ENCODE results near the gene MBNL2.

MBNL2 gene

GRCh38 chr13:97212004-97212403 is 10.1 kb upstream of the MBNL2 start:
- DNase-seq, result no peak

GRCh38 chr13:97212601-97213040 is 9.5 kb upstream of the MBNL2 start:
- peak in 1 of 2 experiments; percentile 22 for DNase-seq

- DNase-seq, result no peak
Observed at GRCh38 chr13:97214921-97215320, 7.2 kb upstream of the MBNL2 start.

GRCh38 chr13:97215325-97215724 is 6.8 kb upstream of the MBNL2 start:
- no peak for DNase-seq

GRCh38 chr13:97219226-97219625 is 2.9 kb upstream of the MBNL2 start:
- DNase-seq, result no peak

- DNase-seq, result no peak
Observed at GRCh38 chr13:97220151-97220900, 1.8 kb upstream of the MBNL2 start.

- no peak for DNase-seq
Observed at GRCh38 chr13:97221046-97221445, 1.1 kb upstream of the MBNL2 start.

- DNase-seq, result no peak
Observed at GRCh38 chr13:97221466-97221865, 667 bp upstream of the MBNL2 start.

GRCh38 chr13:97223037-97223710 is 1.0 kb downstream of the MBNL2 start:
- DNase-seq, result peak; percentile 20 to 63

GRCh38 chr13:97223711-97224541 is 1.8 kb downstream of the MBNL2 start:
- DNase-seq, result peak; percentile 36 to 67

GRCh38 chr13:97224544-97225300 is 2.6 kb downstream of the MBNL2 start:
- peak; percentile 37 to 64 for DNase-seq

- DNase-seq, result peak in 1 of 2 experiments; percentile 13
Observed at GRCh38 chr13:97225533-97225932, 3.4 kb downstream of the MBNL2 start.

- DNase-seq, result peak in 1 of 2 experiments; percentile 13
Observed at GRCh38 chr13:97226013-97226412, 3.9 kb downstream of the MBNL2 start.

- DNase-seq, result no peak
Observed at GRCh38 chr13:97226788-97227627, 4.9 kb downstream of the MBNL2 start.

GRCh38 chr13:97228850-97229521 is 6.9 kb downstream of the MBNL2 start:
- DNase-seq, result no peak

GRCh38 chr13:97229699-97230098 is 7.6 kb downstream of the MBNL2 start:
- DNase-seq, result no peak

- no peak for DNase-seq
Observed at GRCh38 chr13:97231118-97231828, 9.1 kb downstream of the MBNL2 start.

GRCh38 chr13:97231829-97232196 is 9.7 kb downstream of the MBNL2 start:
- DNase-seq, result no peak

GRCh38 chr13:97233499-97233898 is 11.4 kb downstream of the MBNL2 start:
- no peak for DNase-seq

- no peak for DNase-seq
Observed at GRCh38 chr13:97234236-97234635, 12.1 kb downstream of the MBNL2 start.

GRCh38 chr13:97234742-97235141 is 12.6 kb downstream of the MBNL2 start:
- DNase-seq, result no peak

Measured in NCI-H2081 (cell line).